Keratinocyte (primary cell): ENCODE data around the gene PXDN. TPM values are rescaled to one million over a fixed set of nuclear protein-coding genes. Genes with fewer than 3 reads are reported as not detected.

Experiments used
- DNase-seq: peaks from one replicate; pipeline ENCODE4 v3.0.0-alpha.2; 2011; ENCODE audit warnings: low read depth, missing footprints, low spot score
- FAIRE-seq: peaks from 2 replicates; lab custom pipeline; 2011; peaks lifted over from hg19 to GRCh38; lab: Jason Lieb, UNC
- H2AFZ ChIP-seq: 2 replicates; pipeline ENCODE4 v1.6.0; 2012; ENCODE audit warnings: low read length, control low read depth, inconsistent platforms; ENCODE audit not compliant: control insufficient read depth
- H3K27ac ChIP-seq: 2 replicates; pipeline ENCODE4 v1.5.1; 2011; ENCODE audit warnings: low read length; ENCODE audit not compliant: control insufficient read depth, insufficient read depth
- H3K27me3 ChIP-seq: 3 replicates; pipeline ENCODE4 v1.6.0; 2011; ENCODE audit warnings: low read length; ENCODE audit not compliant: control insufficient read depth, insufficient read depth; ENCODE audit errors: extremely low read depth
- H3K36me3 ChIP-seq, 2 experiments: 2 replicates in 1 of 2; 3 replicates in 1 of 2; pipeline ENCODE4 v1.5.1; 2011; ENCODE audit warnings: low read length in 2 of 2, mild to moderate bottlenecking in 1 of 2; ENCODE audit not compliant: control insufficient read depth in 2 of 2, insufficient read depth in 2 of 2; ENCODE audit errors: extremely low read depth in 1 of 2
- H3K4me1 ChIP-seq: 3 replicates; pipeline ENCODE4 v1.5.1; 2011; ENCODE audit warnings: low read length; ENCODE audit not compliant: control insufficient read depth, insufficient read depth; ENCODE audit errors: extremely low read depth
- H3K4me2 ChIP-seq: 3 replicates; pipeline ENCODE4 v1.6.0; 2011; ENCODE audit warnings: low read depth, low read length; ENCODE audit not compliant: control insufficient read depth, insufficient read depth; ENCODE audit errors: extremely low read depth
- H3K4me3 ChIP-seq, 3 experiments: fragments of 200-600 bp in 1 of 3; sonication (generic) in 1 of 3; 2 replicates in 2 of 3; 3 replicates in 1 of 3; pipeline ENCODE4 v1.5.1; 2011 to 2016; ENCODE audit warnings: low read length in 3 of 3, mild to moderate bottlenecking in 3 of 3, control low read depth in 2 of 3, inconsistent platforms in 1 of 3, low read depth in 1 of 3, mixed read lengths in 1 of 3, mixed run types in 1 of 3, moderate library complexity in 1 of 3; ENCODE audit not compliant: control insufficient read depth in 2 of 3, insufficient read depth in 2 of 3; ENCODE audit errors: extremely low read depth in 1 of 3
- H3K79me2 ChIP-seq: 2 replicates; pipeline ENCODE4 v1.6.0; 2012; ENCODE audit warnings: low read length; ENCODE audit not compliant: control insufficient read depth, insufficient read depth
- H3K9ac ChIP-seq: 3 replicates; pipeline ENCODE4 v1.6.0; 2011; ENCODE audit warnings: low read length; ENCODE audit not compliant: control insufficient read depth, insufficient read depth; ENCODE audit errors: extremely low read depth
- H3K9me1 ChIP-seq: 3 replicates; pipeline ENCODE4 v1.6.0; 2011; ENCODE audit warnings: low read length; ENCODE audit not compliant: control insufficient read depth, insufficient read depth; ENCODE audit errors: extremely low read depth
- H3K9me3 ChIP-seq: 2 replicates; pipeline ENCODE4 v1.5.1; 2012; ENCODE audit warnings: low read depth, low read length; ENCODE audit not compliant: control insufficient read depth
- H4K20me1 ChIP-seq: 3 replicates; pipeline ENCODE4 v1.6.0; 2011; ENCODE audit warnings: low read length; ENCODE audit not compliant: control insufficient read depth, insufficient read depth; ENCODE audit errors: extremely low read depth
- CTCF ChIP-seq, 3 experiments: IDR thresholded peaks in 1 of 3; conservative IDR thresholded peaks in 1 of 3; optimal IDR thresholded peaks in 1 of 3; 2 replicates in 2 of 3; 3 replicates in 1 of 3; pipeline versions ENCODE3 to v1.5.1; 2011; ENCODE audit warnings: low read length in 3 of 3, mild to moderate bottlenecking in 3 of 3, moderate library complexity in 2 of 3, control low read depth in 1 of 3, inconsistent platforms in 1 of 3; ENCODE audit not compliant: insufficient read depth in 2 of 3; ENCODE audit errors: extremely low read depth in 1 of 3
- EZH2 ChIP-seq: IDR thresholded peaks from one replicate; pipeline ENCODE4 v1.6.1; 2012; ENCODE audit warnings: inconsistent platforms, mild to moderate bottlenecking, low read length, moderate library complexity
- dilution Hi-C: fragments of 300-500 bp; cut with MboI; formaldehyde crosslinking; loops from one replicate; pipeline ENCODE4 v1.7.0; 2020; ENCODE audit warnings: low sequenced_read_pairs; ENCODE audit not compliant: extremely low pct_ligation_motif_present
- polyA plus RNA-seq, 5 experiments: library from polyadenylated mRNA; depleted of rRNA in 3 of 5; stranded (reverse) in 3 of 5; stranded (forward) in 1 of 5; unstranded in 1 of 5; fragments of >200 nt; gene quantifications; 1 replicate in 1 of 5; 2 replicates in 3 of 5; 3 replicates in 1 of 5; pipeline versions ENCODE4 v1.2.1 to v1.2.3, GENCODE V29; 2011 to 2012; ENCODE audit warnings: missing spikeins in 2 of 5, low read depth in 1 of 5, low replicate concordance in 1 of 5

PXDN gene
- polyA plus RNA-seq, 1 donor (not counting 4 experiments of a cell fraction or from before 2014, with no cell fraction given): 36.7 TPM

- FAIRE-seq: no peak
- TF ChIP-seq EZH2 (no peak), CTCF (optimal IDR thresholded peaks at IDR 0.05 in 1 of 3, IDR thresholded peaks at IDR 0.05 in 1 of 3, conservative IDR thresholded peaks at IDR 0.05 in 1 of 3; ENCODE audit: extremely low read depth in 1 of 3, insufficient read depth in 2 of 3, low read length in 3 of 3) (no peak)
- no peaks in the 10 kb centered on the region for H4K20me1 ChIP-seq
- DNase-seq: no peak
- H2AFZ ChIP-seq: no peak overlapping the region
- dilution Hi-C loops: no loop called here
- H3K27ac ChIP-seq: no peak overlapping the region
- no peaks in the 10 kb centered on the region for H3K36me3 ChIP-seq
- no peaks in the 10 kb centered on the region for H3K27me3 ChIP-seq
- H3K9me3 ChIP-seq: no peaks in the 10 kb centered on the region
- no peak overlapping the region for H3K4me2 ChIP-seq
- no peak overlapping the region for H3K9ac ChIP-seq
- H3K4me1 ChIP-seq: peaks cover 44% of the 10 kb centered on the region
- H3K9me1 ChIP-seq: peaks cover 4% of the 10 kb centered on the region
- no peaks in the 10 kb centered on the region for H3K79me2 ChIP-seq
- H3K4me3 ChIP-seq: no peak overlapping the region
Measured at GRCh38 chr2:1609485-1610095, 134.7 kb downstream of the PXDN start.

- FAIRE-seq (peak; percentile 48), DNase-seq (no peak)
- Histone ChIP-seq H3K36me3 (no peaks in the 10 kb centered on the region), H3K79me2 (no peaks in the 10 kb centered on the region), H3K27ac (no peak overlapping the region), H4K20me1 (no peaks in the 10 kb centered on the region), H3K9ac (no peak overlapping the region), H2AFZ (no peak overlapping the region), H3K9me1 (peaks cover 4% of the 10 kb centered on the region), H3K9me3 (no peaks in the 10 kb centered on the region), H3K27me3 (no peaks in the 10 kb centered on the region), H3K4me1 (peaks cover 42% of the 10 kb centered on the region), H3K4me3 (no peak overlapping the region), H3K4me2 (no peak overlapping the region)
- dilution Hi-C loops: no loop called here
- TF ChIP-seq EZH2: no peak
- no peak for TF ChIP-seq CTCF (optimal IDR thresholded peaks at IDR 0.05 in 1 of 3, IDR thresholded peaks at IDR 0.05 in 1 of 3, conservative IDR thresholded peaks at IDR 0.05 in 1 of 3; ENCODE audit: extremely low read depth in 1 of 3, insufficient read depth in 2 of 3, low read length in 3 of 3)
Measured at GRCh38 chr2:1609040-1609439, 135.3 kb downstream of the PXDN start.
